ENCODE results near the gene MAMLD1.

DNA sequence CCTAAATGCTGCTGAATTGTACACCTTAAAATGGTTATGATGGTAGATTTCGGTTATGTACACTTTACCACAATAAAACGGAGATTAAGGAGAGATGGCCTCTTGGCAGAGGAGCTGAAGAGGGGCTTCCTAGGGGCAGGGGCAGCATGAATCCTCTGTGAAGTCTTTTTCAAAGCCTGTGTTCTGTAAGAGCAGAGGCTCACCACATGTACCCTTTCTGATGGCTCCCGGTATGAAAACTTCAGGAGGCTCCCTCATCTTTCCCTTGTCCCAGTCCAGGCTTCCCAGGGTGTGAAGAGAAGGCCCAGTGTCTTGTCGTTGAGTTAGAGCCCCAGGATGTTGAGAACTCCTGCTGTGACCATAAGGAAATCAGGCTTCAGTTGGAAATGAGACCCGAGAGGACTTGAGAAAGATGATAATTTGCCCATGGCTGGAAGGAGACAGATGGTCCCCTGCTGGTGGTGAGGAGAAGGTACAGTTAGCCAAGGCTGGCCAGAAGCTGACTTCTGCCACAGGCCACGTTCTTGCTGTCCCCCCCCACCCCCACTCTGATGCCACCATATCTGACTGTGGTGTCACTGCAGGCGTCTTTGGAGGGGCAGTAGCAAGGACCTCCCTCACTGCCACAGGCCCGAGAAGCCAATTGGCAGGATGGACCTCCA lies 173.5 kb downstream of the MAMLD1 start:
- TF ChIP-seq, protein P1, sequence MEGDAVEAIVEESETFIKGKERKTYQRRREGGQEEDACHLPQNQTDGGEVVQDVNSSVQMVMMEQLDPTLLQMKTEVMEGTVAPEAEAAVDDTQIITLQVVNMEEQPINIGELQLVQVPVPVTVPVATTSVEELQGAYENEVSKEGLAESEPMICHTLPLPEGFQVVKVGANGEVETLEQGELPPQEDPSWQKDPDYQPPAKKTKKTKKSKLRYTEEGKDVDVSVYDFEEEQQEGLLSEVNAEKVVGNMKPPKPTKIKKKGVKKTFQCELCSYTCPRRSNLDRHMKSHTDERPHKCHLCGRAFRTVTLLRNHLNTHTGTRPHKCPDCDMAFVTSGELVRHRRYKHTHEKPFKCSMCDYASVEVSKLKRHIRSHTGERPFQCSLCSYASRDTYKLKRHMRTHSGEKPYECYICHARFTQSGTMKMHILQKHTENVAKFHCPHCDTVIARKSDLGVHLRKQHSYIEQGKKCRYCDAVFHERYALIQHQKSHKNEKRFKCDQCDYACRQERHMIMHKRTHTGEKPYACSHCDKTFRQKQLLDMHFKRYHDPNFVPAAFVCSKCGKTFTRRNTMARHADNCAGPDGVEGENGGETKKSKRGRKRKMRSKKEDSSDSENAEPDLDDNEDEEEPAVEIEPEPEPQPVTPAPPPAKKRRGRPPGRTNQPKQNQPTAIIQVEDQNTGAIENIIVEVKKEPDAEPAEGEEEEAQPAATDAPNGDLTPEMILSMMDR (conservative IDR thresholded peaks at IDR 0.05; ENCODE audit: low read depth, low read length), result peak; percentile 38
- no peak for TF ChIP-seq EZH2 (IDR thresholded peaks at IDR 0.05; ENCODE audit: borderline replicate concordance, low read depth, low read length, poor library complexity, severe bottlenecking)
